Endothelial cell of umbilical vein (primary cell): ENCODE results near the gene CDH2. TPM values are rescaled to one million over a fixed set of nuclear protein-coding genes. Genes with fewer than 3 reads are reported as not detected.

Source experiments
- BruUV-seq: library from RNA; stranded (reverse); fragments of 400-500 nt; replicated peaks from 2 replicates; lab custom pipeline; 2021; lab: Mats Ljungman, UMichigan
- CTCF ChIA-PET: fragments of 300-600, 350-600 bp; sonication (Branson Sonifier 250); formaldehyde crosslinking; loops from one replicate; lab custom pipeline; 2021; ENCODE audit warnings: antibody characterized with exemption, inconsistent platforms; lab: Charles Lee
- POLR2A ChIA-PET: fragments of 300-600, 350-600 bp; sonication (Branson Sonifier 250); formaldehyde crosslinking; loops from one replicate; lab custom pipeline; 2021; ENCODE audit warnings: antibody characterized with exemption, inconsistent platforms; lab: Charles Lee
- DNase-seq: peaks from one replicate; pipeline ENCODE4 v3.0.0-alpha.2; 2011; ENCODE audit warnings: low read depth, low spot score
- FAIRE-seq: peaks from 2 replicates; lab custom pipeline; 2011; peaks lifted over from hg19 to GRCh38; lab: Jason Lieb, UNC
- H2AFZ ChIP-seq: 2 replicates; pipeline ENCODE4 v1.6.0; 2012; ENCODE audit warnings: low read depth, low read length, control low read depth, inconsistent platforms
- H3K27ac ChIP-seq: 2 replicates; pipeline ENCODE4 v1.5.1; 2011; ENCODE audit warnings: low read depth, mild to moderate bottlenecking, control low read depth, low read length, moderate library complexity; ENCODE audit not compliant: insufficient read depth
- H3K27me3 ChIP-seq, 2 experiments: 2 replicates each; pipeline versions ENCODE4 v1.6.0 to v1.6.1; 2011; ENCODE audit warnings: low read length in 2 of 2, mixed read lengths in 1 of 2; ENCODE audit not compliant: control insufficient read depth in 2 of 2, insufficient read depth in 2 of 2
- H3K36me3 ChIP-seq, 2 experiments: 2 replicates in 1 of 2; 3 replicates in 1 of 2; pipeline ENCODE4 v1.5.1; 2011; ENCODE audit warnings: low read length in 2 of 2, mild to moderate bottlenecking in 1 of 2, moderate library complexity in 1 of 2; ENCODE audit not compliant: control insufficient read depth in 2 of 2, insufficient read depth in 2 of 2; ENCODE audit errors: extremely low read depth in 1 of 2
- H3K4me1 ChIP-seq: 3 replicates; pipeline ENCODE4 v1.5.1; 2011; ENCODE audit warnings: mild to moderate bottlenecking, low read length; ENCODE audit not compliant: control insufficient read depth, insufficient read depth; ENCODE audit errors: extremely low read depth
- H3K4me2 ChIP-seq: 2 replicates; pipeline ENCODE4 v1.6.1; 2011; ENCODE audit warnings: low read length, control low read depth, mixed read lengths; ENCODE audit not compliant: insufficient read depth
- H3K4me3 ChIP-seq, 3 experiments: fragments of 200-600 bp in 1 of 3; sonication (generic), shearing (Covaris generic) in 1 of 3; replicated peaks in 1 of 3; 2 replicates each; pipeline ENCODE4 v1.5.1; 2011 to 2016; ENCODE audit warnings: control low read depth in 3 of 3, low read length in 3 of 3, mild to moderate bottlenecking in 2 of 3, inconsistent platforms in 1 of 3, low read depth in 1 of 3, moderate library complexity in 1 of 3; ENCODE audit not compliant: insufficient read depth in 1 of 3
- H3K79me2 ChIP-seq: 2 replicates; pipeline ENCODE4 v1.6.0; 2012; ENCODE audit warnings: low read length, inconsistent platforms; ENCODE audit not compliant: control insufficient read depth, insufficient read depth
- H3K9ac ChIP-seq: replicated peaks from 2 replicates; pipeline ENCODE3; 2011; ENCODE audit warnings: low read length, control low read depth; ENCODE audit not compliant: insufficient read depth; ENCODE audit errors: extremely low read depth
- H3K9me1 ChIP-seq: replicated peaks from 3 replicates; pipeline ENCODE4 v1.6.0; 2011; ENCODE audit warnings: mild to moderate bottlenecking, low read length; ENCODE audit not compliant: control insufficient read depth, insufficient read depth; ENCODE audit errors: extremely low read depth
- H3K9me3 ChIP-seq: replicated peaks from 2 replicates; pipeline ENCODE4 v1.5.1; 2012; ENCODE audit warnings: low read length, inconsistent platforms; ENCODE audit not compliant: control insufficient read depth, insufficient read depth
- H4K20me1 ChIP-seq: replicated peaks from 2 replicates; pipeline ENCODE3; 2011; ENCODE audit warnings: mild to moderate bottlenecking, low read length; ENCODE audit not compliant: control insufficient read depth, insufficient read depth; ENCODE audit errors: extremely low read depth
- CTCF ChIP-seq, 2 donors: IDR thresholded peaks; 1 replicate in 1 of 2; 2 replicates in 1 of 2; pipeline ENCODE4 v1.5.1; 2011; ENCODE audit warnings: low read length in 2 of 2, mild to moderate bottlenecking in 2 of 2, moderate library complexity in 2 of 2, control low read depth in 1 of 2, inconsistent platforms in 1 of 2, low read depth in 1 of 2; ENCODE audit not compliant: insufficient read depth in 1 of 2; ENCODE audit errors: extremely low read depth in 1 of 2
- EZH2 ChIP-seq: IDR thresholded peaks from 2 replicates; pipeline ENCODE4 v1.6.1; 2012; ENCODE audit warnings: borderline replicate concordance, low read depth, mild to moderate bottlenecking, moderate library complexity, low read length, inconsistent platforms; ENCODE audit not compliant: severe bottlenecking
- FOS ChIP-seq: IDR thresholded peaks from 2 replicates; pipeline ENCODE4 v1.6.1; 2011; ENCODE audit warnings: mild to moderate bottlenecking, low read length, moderate library complexity, borderline replicate concordance; ENCODE audit not compliant: insufficient read depth
- GATA2 ChIP-seq: IDR thresholded peaks from 2 replicates; pipeline ENCODE4 v1.7.0; 2011; ENCODE audit warnings: low read depth, mild to moderate bottlenecking, moderate library complexity, mixed read lengths, low read length; ENCODE audit not compliant: insufficient read length, insufficient read depth
- JUN ChIP-seq: IDR thresholded peaks from 2 replicates; pipeline ENCODE4 v1.6.1; 2011; ENCODE audit warnings: borderline replicate concordance, low read depth; ENCODE audit not compliant: insufficient read length, insufficient read depth
- MAX ChIP-seq: IDR thresholded peaks from 2 replicates; pipeline ENCODE4 v1.6.1; 2011; ENCODE audit not compliant: insufficient read depth, insufficient read length
- MYC ChIP-seq: IDR thresholded peaks from one replicate; pipeline ENCODE4 v1.6.1; 2011; ENCODE audit warnings: mild to moderate bottlenecking, low read depth, low read length
- POLR2A ChIP-seq: IDR thresholded peaks from 2 replicates; pipeline ENCODE4 v1.6.1; 2012; ENCODE audit warnings: low read depth, mild to moderate bottlenecking, control low read depth, low read length
- POLR2AphosphoS5 ChIP-seq: IDR thresholded peaks from 2 replicates; pipeline ENCODE4 v1.6.1; 2012; ENCODE audit warnings: low read depth, mild to moderate bottlenecking, control low read depth, low read length, moderate library complexity; ENCODE audit not compliant: insufficient read depth
- dilution Hi-C: fragments of 300-500 bp; cut with MboI; formaldehyde crosslinking; loops from one replicate; pipeline ENCODE4 v1.15.0; 2019; ENCODE audit warnings: low sequenced_read_pairs; ENCODE audit not compliant: extremely low pct_ligation_motif_present
- intact Hi-C: fragments of 100-400 bp; cut with micrococcal nuclease; formaldehyde crosslinking; loops from one replicate; pipeline ENCODE4 v1.10.0; 2022
- polyA plus RNA-seq, 4 experiments: library from polyadenylated mRNA; depleted of rRNA in 3 of 4; stranded (reverse) in 3 of 4; unstranded in 1 of 4; fragments of >200 nt; gene quantifications; 2 replicates each; pipeline versions ENCODE4 v1.2.1 to v1.2.3, GENCODE V29; 2011 to 2012; ENCODE audit warnings: missing spikeins in 1 of 4
- total RNA-seq: library from RNA; stranded (reverse); gene quantifications from 2 replicates; pipeline ENCODE4 v1.2.3, GENCODE V29; 2021

Gene CDH2
- total and polyA plus RNA-seq, 2 donors (not counting 3 experiments of a cell fraction or from before 2014, with no cell fraction given) = 37.6 to 59.5 TPM

- intact Hi-C loops (loop anchor here (5.0 kb wide), 3 partner anchors 398 to 982 kb away; no protein-coding TSS in a partner anchor), dilution Hi-C loops (no loop called here)
- CTCF ChIA-PET = no interaction called here
- DNase-seq = peak; percentile 44
- H3K9ac ChIP-seq = peak overlapping the region; percentile 95
- peaks cover 58% of the 10 kb centered on the region for H3K79me2 ChIP-seq
- H3K9me1 ChIP-seq = no peaks in the 10 kb centered on the region
- H3K27me3 ChIP-seq = no peaks in the 10 kb centered on the region
- peaks cover 21% of the 10 kb centered on the region for H3K4me1 ChIP-seq
- H3K36me3 ChIP-seq = no peaks in the 10 kb centered on the region
- TF ChIP-seq MAX (peak; percentile 29), MYC (peak; percentile 10), FOS (no peak), EZH2 (no peak), POLR2A (no peak)
- no TSS peak for BruUV-seq
- POLR2A ChIA-PET = no interaction called here
- peak overlapping the region; percentile 76 for H3K27ac ChIP-seq
- peak overlapping the region; percentile 60 to 99 (median 98) for H3K4me3 ChIP-seq
- peak overlapping the region; percentile 76 for H2AFZ ChIP-seq
- H3K4me2 ChIP-seq = peak overlapping the region; percentile 94
- H4K20me1 ChIP-seq = no peaks in the 10 kb centered on the region
- H3K9me3 ChIP-seq = no peaks in the 10 kb centered on the region
- FAIRE-seq = peak; percentile 52
These were observed 1.6 kb downstream of the CDH2 start for GRCh38 chr18:28175150-28175929.

- FAIRE-seq = peak; percentile 42
These were observed 2.6 kb downstream of the CDH2 start for GRCh38 chr18:28174181-28174905.

More at GRCh38 chr18:28174181-28174905, 2.6 kb downstream of the CDH2 start:
- TF ChIP-seq POLR2AphosphoS5 (no peak), POLR2A (no peak), MAX (no peak), CTCF (IDR thresholded peaks at IDR 0.05; ENCODE audit: extremely low read depth in 1 of 2, insufficient read depth in 1 of 2, low read depth in 1 of 2, low read length in 2 of 2) (no peak), EZH2 (no peak), FOS (no peak), GATA2 (no peak), JUN (no peak), MYC (no peak)
- no peaks in the 10 kb centered on the region for H3K27me3 ChIP-seq
- CTCF ChIA-PET = no interaction called here
- H3K4me1 ChIP-seq = peaks cover 21% of the 10 kb centered on the region
- intact Hi-C loops = no loop called here
- POLR2A ChIA-PET = no interaction called here
- H3K4me3 ChIP-seq = peak overlapping the region in 1 of 3 experiments; percentile 98
- peak overlapping the region; percentile 94 for H3K4me2 ChIP-seq
- no peaks in the 10 kb centered on the region for H3K36me3 ChIP-seq
- H3K9me1 ChIP-seq = no peaks in the 10 kb centered on the region
- dilution Hi-C loops = no loop called here
- no peaks in the 10 kb centered on the region for H4K20me1 ChIP-seq
- no peak overlapping the region for H3K9ac ChIP-seq
- H3K79me2 ChIP-seq = peaks cover 65% of the 10 kb centered on the region
- no peak overlapping the region for H2AFZ ChIP-seq
- no peak overlapping the region for H3K27ac ChIP-seq
- DNase-seq = no peak
- no TSS peak for BruUV-seq
- no peaks in the 10 kb centered on the region for H3K9me3 ChIP-seq
